Amniotic epithelial cell (primary cell): ENCODE data around the gene CBLIF.
"Not testable (repeated sequence)": the region's sequence is repeated elsewhere in the genome, so short reads cannot be mapped to it uniquely, and the experiment has no call there.

ENCODE experiments used
- DNase-seq: peaks from one replicate; pipeline ENCODE4 v3.0.0-alpha.2; 2010; ENCODE audit warnings: low read depth

CBLIF gene

DNA sequence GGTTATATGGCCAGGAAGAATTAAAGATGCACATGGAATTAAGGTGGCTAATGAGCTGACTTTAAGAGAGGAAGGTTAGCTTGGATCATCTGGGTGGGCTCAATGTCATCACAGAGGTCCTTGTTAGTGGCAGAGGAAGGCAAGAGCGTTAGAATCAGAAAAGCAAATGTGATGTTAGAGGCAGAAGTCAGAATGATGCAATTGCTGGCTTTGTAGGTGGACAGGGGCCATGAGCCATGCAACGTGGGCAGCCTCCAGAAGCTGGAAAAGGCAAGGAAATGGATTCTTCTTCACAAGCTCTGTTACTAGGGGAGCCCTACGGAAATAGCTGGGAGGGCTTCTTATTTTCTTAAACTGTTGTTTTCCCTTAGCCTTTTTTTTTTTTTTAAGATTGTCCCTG lies 2.3 kb upstream of the CBLIF start:
- no peak for DNase-seq

DNA sequence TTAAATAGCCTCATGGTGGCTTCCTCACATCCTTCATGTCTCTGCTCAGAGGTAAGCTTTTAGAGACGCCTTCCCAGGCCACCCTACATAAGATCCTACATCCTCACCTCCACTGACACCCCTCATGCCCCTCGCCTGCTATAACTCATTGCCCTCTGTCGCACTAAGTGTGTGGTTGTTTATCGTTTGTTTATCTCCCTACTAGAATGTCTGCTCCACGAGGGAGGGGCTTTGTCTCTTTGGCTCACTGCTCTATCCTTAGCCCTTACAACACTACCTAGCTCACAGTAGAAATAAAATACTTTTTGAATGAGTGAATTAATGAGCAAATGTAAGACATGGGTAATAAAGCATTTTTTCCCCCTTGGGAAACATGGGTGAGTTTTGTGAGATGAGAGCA lies 1.3 kb upstream of the CBLIF start:
- DNase-seq = no peak

DNA sequence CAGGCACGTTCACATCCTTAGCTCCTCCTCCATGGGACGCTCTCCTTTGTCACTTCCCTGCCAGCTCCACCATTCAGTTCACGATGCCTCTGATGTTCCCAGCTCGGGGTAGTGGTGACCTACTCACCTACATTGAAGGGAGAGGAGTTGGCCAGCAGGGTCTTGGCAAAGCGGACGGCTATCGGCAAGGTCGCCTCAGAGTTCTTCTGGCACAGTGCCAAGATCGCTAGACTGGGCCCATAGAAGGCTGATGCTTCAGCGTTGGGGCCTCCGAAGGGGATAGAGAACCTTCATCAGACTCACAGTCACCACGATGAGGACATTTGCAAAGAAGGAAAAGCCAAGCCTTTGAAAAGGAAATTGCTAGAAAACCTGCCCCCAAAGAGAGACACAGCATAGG lies 3.0 kb downstream of the CBLIF start:
- no peak for DNase-seq

DNA sequence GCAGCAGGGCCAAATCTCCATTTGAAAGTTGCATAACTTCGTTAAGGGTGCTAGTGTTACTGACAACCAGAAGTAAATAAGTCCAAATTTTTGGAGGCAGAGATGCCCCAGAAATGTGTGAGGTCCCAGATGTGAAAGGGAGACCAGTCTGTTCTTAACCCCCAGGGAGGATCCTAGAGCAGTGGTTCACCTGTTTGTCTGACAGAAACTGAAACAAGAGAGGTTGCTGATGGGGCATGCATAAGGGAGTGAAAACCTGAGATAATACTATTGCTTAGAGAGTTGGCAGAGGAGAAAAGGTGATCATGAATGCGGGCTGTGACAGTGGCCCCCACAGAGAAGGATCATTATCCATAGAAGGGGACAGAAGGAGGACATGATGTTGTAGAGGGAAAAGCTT lies 3.8 kb downstream of the CBLIF start:
- DNase-seq = no peak

DNA sequence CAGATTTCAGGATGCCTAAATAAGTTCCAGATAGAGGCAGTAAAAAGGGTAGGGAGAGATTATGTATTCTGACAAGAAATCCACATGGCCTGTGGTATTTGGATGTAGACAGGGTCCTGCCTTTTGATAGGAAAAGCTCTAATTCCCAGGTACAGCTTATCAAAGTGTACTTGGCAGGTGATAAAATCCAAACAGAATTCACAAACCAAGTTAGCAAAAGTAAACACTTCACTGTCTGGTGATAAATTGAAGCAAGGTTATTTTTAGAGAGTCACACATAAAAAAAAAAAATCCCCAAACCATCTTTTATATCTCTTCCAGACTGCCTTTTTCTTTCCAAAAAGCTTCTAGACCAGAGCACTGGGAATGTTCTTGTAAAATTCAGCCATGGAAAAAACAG lies 5.7 kb downstream of the CBLIF start:
- no peak for DNase-seq

DNA sequence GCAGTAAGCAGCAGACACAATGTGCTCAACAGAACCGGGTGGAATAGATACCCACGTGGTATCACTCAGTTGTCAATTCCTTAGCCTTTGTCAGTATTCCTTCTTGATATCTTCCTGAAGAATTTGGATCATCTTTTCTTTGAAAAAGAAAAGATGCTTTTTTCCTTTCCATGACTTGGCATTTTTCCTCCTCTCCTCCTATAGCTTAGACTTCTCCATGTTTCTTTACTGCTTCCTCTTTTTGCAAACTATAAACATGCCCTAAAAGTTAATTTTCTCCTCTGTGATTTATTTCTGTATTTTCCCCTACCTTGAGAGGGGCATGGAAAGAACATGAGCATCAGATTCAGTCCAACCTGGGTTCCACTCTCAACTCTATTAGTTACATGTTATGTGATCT lies 11.7 kb downstream of the CBLIF start:
- no peak for DNase-seq

DNA sequence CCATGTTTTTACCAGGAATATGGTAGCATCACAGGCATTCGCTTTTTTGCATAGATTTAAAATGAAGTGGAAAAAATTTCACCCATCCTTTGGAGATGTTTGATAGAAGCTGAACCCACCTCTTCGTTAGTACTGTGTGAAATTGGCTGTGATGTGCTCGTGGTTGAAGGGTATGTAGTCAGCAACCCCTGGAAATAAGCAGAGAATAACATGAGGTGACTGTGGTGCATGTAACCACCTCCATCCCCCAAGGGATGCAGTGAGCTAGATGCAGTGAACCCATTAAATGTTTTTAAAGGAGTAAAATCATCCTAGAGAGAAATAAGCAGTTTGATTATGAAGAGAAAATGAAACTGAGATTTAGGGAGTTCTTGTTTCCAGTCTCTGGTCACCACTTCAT lies 15.9 kb downstream of the CBLIF start:
- DNase-seq = no peak

DNA sequence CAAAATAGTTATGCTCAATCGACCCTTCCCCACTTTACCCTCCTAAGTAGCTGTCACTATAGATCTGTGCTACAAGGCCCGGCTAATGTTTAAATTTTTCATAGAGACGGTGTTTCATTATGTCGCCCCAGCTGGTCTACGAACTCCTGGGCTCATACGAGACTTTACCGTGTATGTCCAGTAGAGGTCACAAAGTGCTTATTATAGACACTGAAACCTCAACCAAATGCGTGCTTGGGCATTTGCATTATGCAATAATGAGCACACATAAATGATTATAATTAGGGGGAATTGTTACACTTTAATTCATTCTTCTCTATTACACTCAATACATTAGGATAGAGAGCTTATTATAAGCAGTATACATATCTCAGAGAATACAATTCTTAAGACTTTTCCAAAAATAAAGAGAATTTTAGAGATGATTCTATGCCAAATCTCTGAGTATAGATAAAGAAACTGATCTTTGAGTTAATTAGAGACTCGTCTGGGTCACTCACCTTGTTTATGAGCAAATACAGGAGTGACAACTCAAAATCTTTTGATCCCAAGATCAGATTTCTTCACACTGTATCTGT lies 22.2 kb downstream of the CBLIF start:
- peak; percentile 56 for DNase-seq

DNA sequence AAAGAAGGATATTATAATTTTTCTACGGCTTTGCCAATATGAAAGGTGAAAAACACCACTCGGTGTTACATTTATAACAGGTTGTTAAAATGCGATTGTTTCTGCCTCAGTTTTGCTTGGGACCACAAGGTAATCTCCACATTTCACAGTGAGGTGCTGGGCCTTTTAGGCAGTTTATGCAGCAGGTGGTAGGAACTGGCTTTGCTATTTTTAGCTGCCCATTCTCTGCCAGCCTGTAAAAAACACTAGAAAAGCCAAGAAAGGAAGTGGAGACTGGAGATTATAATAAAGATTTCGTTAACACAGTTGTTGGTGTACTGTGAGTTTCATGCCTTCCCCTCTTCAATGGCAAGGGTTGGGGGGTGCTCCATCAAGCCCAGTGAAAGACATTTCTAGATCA lies 26.7 kb downstream of the CBLIF start:
- no peak for DNase-seq

DNA sequence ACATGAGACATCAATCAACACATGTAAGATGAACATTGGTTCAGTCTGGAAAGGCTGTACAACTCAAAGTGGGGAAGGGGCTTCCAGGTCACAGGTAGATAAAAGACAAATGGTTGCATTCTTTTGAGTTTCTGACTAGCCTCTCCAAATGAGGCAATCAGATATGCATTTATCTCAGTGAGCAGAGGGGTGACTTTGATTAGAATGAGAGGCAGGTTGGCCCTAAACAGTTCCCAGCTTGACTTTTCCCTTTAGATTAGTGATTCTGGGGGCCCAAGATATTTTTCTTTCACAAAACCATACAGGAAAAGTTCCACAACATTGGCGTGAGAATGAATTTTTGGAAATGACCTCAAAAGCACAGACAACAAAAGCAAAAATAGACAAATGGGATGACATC lies 28.9 kb downstream of the CBLIF start:
- not testable (repeated sequence) for DNase-seq

DNA sequence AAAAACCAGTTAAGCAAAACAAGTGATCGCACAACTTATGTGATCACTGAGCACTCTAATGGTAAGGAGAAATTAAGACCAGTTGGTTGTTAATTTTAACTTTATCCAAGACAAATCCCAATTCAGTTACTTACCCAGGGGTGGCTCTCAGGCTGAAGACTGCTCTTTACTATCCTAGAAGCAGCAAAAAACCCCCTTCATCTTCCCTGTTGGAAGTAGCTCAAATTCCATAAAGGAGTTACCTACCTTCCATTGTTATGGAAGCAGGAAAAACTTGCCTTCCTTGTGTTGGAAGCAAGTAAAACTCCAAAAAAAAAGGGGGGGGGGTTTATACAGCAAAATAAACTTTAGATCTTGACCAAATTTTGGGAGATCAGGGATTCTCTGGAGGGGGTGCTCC lies 29.5 kb downstream of the CBLIF start:
- DNase-seq = no peak

DNA sequence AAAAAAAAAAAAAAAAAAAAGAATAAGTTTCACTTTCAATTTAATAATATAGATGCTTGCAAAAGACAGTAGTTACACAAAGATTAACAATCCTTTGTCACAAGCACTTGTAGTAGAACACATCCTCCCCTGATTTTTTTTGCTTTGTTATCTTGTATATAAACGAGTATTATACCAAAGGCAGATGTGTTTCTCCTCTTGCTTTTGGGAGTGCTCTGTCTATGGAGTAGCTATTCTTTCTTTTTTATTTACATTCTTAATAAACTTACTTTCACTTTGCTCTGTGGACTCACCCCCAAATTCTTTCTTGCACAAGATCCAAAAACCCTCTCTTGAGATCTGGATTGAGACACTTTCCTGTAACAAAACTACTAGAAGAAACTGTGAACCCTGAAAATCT lies 31.3 kb downstream of the CBLIF start:
- no peak for DNase-seq

DNA sequence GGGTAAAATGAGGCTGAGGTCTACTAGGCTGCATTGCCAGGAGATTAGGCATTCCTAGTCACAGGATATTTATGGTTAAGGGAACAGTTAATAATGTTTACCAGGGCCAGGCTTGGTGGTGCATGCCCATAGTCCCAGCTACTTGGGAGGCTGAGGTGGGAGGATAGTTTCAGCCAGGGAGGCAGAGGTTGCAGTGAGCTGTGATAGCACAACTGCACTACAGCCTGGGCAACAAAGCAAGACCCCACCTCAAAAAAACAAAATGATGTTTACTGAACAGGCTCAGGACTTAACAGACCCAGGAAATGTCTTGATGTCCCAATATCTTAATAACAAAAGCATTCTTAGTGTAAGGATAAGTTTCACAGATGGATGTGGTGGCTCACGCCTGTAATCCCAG lies 31.9 kb downstream of the CBLIF start:
- no peak for DNase-seq

DNA sequence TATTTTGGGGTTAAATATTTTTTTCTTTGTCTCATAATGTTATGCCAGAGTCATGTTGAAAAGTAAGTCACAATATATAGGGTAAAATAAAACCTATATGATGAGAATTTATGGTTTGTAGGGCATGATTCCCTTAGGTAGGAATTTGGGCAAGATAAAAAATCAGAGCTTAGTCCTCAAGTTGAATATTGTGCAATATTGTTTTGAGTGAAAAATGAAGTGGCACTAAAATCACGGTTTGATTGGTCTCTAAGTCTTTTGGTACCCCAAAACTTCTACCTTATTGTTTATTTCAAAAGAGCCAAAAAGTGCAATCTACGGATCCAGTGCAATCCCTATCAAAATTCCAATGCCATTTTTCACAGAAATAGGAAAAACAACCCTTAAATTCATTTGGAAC lies 33.1 kb downstream of the CBLIF start:
- DNase-seq = no peak

DNA sequence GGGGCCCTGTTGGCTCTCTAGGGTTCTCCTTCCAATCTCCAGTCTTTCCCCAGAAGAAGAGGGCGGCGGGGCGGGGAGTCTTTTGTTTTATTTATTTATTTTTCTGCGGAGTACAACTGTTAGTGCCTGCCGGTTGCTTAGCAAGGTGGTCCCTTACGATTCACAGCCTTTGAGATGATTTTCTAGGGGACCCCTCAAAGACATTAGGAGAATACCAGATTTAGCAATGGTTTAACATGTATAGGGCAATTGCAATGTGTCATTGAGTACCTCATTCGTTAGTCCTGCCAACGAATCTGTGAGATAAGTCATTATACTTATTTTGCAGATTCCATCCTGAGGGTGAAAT lies 34.4 kb downstream of the CBLIF start:
- no peak for DNase-seq

DNA sequence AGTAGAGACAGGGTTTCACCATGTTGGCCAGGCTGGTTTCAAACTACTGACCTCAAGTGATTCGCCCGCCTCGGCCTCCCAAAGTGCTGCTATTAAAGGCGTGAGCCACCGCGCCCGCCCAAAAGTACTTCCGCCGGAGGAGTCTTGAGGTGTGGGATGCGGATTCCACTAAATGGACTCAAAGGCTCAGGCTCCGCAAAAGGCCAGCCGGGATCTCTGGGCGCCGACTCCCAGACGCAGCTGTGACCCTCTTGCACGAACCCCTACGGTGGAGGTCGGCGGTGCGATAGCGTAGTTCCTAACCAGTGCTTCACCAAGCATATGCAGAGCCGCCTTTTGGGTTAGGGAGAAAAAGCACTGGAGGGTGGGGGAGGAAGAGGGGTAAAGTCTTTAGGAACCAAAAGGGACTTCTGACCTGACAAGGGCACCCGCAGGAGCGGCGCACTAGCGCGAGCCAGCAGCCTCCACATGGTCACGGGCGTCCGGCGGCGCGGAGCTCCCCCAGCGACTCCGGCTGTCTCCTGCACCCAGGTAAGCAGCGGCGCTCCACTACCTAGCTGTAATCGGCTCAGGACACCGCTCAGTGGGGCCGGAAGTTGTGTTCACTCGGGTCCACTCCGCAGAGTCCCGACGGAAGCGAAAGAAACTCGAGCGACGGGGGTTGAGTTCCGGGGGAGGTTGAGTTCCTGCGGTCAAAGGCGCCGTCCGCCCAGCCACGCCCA lies 34.9 kb downstream of the CBLIF start, which contains the start of gene MRPL16:
MRPL16 (minus strand) TSS at position 590 of the 722 bp plus-strand sequence; CDS start at position 470, 120 bp downstream.
- DNase-seq = peak; percentile 82

DNA sequence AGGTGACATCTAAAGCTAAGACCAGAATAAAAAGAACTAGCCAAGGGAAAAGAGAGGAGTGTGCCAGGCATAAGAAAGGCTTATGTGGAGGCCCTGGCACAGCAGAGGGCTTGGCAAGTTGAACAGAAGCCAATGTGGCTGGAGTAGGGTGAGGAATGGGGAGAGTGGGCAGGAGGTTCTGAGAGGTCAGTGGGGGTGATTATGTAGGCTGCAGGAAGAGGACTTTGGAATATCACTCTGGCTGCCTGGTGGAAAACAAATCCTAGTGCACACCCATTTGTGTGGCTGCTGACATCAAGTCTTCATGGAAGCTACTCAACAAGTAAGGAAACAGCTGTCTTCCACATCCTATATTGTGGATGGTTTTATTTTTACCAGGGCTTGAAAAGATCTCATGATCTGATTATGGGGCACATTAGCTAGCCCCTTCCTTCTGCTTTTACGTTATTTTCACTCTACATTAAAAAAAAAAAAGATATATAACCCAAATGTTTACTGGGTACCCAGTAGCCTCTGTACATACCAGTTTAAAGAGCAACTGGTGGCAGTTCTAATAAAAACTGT lies 38.2 kb downstream of the CBLIF start:
- no peak for DNase-seq

DNA sequence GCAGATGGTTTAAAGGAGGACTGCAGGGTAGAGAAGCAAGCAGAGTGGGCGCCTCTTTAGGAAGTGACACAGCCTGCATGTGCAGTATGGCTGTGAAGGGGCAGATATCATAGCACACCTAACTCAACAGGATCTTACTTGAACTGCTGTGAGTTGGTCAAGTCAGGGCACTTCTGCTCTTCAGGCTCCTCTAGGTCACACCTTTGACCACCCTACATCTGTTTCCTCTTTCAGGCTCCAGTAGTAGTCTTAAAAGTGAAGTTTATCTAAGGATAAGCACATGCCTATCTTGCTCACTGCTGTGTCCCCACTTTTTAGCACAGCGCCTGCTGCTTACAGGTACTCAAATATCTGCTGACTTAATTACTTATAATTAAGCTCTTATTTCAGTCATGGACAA lies 41.2 kb downstream of the CBLIF start:
- no peak for DNase-seq

DNA sequence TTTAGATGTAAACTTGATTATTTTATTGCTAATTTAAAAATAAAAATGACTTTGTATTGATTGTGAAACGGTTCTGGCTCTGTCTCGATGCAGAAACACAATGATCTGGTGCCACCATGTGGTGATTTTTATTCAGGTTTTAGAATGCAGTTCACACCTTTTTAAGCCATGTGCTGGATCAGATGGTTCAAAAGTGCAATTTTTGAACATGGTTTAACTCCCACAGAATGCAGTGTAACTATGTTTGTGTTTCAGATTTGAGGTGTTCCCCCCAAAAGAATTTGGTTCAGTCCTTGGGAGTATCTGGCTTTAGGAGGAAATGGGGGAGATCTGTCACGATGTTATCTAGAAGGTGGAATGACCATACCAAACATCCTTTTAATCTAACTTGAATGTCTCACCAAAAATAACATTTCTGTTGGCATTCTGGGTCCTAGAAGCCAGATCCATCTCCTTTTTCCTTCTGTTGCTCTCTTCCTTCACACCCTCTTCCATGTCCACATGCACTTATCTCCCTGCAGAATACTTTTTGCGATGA lies 42.6 kb downstream of the CBLIF start:
- DNase-seq = peak; percentile 44

DNA sequence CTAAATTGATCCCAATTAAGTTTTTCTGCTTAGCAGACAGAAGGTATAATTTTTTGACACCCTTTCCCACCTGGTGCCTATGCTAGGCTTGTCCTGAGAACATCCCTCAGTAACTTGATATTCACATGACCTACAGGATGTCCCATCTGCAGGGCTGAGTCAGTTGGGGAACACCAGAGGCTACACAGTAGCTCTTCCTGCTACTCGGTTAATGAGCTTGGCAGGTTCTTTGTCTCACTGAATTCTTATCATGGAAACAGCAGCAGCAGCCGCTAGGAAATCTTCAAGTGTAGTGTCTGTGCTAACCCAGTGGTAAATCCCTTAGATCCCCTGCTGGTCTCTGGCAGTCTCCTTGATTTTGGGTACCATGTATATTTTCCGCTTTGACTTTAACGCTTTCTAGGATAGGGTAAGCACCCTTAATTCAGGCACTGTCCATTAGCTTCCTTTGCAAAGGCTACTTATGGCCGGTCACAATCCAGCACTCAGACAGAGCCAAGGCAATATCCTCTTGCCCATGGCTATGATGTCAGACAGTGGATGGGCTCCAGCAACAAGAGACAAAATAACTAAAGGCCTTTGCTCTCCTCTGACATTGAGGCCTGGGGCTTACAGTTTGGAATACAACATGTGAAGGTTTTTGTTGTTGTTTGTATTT lies 43.2 kb downstream of the CBLIF start:
- DNase-seq = peak; percentile 21

DNA sequence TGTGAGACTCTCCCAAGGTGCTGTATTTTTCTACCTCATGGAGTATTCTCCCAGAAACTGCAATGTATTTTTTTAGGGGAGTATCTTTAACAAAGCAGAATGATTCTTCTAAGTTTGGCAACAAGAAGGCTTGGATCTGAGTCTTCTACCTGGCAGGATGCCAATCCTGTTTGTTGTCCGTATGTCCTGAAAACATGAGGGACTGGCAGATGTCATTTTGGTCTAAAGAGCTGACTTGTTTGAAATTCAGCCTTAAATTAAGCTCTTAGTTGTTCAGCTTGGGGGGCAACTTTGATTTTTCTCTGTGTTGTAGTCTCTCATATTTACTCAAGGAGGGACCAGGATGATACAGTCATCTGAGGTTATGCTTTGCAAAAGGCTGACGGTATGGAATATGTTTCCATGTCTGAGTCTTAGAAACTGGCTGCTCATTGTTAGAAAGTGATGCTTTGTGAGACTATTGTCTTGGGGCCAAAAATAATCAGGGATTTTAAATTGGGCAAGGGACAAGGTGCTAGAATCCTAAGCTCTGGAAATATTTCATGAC lies 44.1 kb downstream of the CBLIF start:
- DNase-seq = no peak

DNA sequence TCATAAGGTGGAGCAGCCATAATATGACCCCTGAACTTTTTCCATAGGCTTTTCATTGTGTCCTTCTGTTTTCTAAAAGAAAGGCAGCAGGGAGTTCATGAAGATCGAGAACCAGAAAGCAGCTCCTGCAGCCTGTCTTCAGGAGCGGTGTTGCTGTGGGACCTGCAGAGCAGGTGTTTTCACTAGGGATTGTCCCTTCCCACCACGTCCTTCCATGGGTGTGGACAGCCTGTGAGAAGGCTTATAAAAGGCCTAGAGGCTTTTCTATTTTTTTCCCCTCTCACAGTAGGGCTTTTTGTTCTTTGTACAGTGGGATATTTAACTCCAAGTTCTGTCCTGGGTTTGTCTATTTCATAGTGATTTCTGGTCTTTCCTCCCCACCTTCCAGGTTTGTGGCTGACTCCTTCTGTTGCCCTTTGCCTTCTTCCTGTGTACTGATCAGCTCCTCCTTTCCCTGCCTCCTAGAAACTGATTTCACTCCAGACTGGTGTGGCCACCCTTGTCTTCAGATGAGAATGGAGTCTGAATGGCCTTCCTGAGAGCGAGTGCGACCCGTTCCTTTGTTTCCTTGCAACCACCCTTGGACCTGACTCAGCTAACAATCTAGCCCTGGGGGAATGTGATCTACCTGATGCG lies 44.8 kb downstream of the CBLIF start:
- no peak for DNase-seq
